ENCODE measurements around the gene NELL2. TPM values are rescaled to one million over a fixed set of nuclear protein-coding genes. Genes with fewer than 3 reads are reported as not detected.

Gene NELL2
- total RNA-seq, 4 donors from 2014 or later = 7.5 to 39.2 (median 15.9) TPM

DNA sequence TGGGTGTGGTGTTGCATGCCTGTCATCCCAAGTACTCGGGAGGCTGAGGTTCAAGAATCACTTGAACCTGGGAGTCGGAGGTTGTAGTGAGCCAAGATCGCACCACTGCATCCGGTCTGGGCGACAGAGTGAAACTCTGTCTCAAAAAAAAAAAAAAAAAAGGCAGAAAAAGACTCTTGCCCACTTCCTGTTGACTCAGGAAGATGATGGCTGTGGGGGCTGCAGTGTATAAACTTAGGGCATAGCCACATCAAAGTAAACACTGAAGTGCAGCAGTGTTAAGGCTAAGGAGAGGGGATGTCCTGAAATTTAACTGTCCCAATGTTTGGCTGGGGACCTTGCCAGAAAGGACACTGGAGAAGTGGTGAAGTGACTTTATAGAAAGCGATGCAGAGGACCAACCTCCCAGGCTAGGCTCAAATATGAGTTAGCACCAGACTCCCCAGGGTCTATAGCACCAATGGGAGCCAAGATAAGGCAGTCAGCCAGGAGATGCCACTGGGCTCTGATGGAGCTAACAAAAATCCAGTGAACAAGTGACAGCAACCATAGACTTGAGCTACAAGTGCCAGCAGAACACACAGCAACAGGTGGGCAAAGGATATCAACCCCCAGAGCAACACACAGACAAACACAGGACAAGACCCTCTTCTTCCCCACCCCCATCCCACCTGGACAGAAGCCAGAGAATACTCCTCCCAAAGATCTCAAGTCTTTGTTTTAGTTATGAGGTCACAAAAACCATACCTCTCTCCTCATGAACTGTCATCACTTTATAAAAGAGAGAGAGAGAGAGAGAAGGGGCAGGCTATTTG is 28.0 kb downstream of the NELL2 start:
- Histone ChIP-seq H3K36me3 (no peaks in the 10 kb centered on the region), H3K27ac (peak overlapping the region; percentile 29 to 73 (median 48)), H3K27me3 (no peaks in the 10 kb centered on the region), H3K4me3 (no peak overlapping the region), H3K4me1 (peaks cover 0 to 8% (median 0%) of the 10 kb centered on the region in 4 donors), H3K9me3 (no peaks in the 10 kb centered on the region)
- TF ChIP-seq, protein P1, sequence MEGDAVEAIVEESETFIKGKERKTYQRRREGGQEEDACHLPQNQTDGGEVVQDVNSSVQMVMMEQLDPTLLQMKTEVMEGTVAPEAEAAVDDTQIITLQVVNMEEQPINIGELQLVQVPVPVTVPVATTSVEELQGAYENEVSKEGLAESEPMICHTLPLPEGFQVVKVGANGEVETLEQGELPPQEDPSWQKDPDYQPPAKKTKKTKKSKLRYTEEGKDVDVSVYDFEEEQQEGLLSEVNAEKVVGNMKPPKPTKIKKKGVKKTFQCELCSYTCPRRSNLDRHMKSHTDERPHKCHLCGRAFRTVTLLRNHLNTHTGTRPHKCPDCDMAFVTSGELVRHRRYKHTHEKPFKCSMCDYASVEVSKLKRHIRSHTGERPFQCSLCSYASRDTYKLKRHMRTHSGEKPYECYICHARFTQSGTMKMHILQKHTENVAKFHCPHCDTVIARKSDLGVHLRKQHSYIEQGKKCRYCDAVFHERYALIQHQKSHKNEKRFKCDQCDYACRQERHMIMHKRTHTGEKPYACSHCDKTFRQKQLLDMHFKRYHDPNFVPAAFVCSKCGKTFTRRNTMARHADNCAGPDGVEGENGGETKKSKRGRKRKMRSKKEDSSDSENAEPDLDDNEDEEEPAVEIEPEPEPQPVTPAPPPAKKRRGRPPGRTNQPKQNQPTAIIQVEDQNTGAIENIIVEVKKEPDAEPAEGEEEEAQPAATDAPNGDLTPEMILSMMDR (IDR thresholded peaks at IDR 0.05) = no peak
- no peak for TF ChIP-seq POLR2A (IDR thresholded peaks at IDR 0.05)
- peak in 2 of 3 donors; percentile 74 to 80 for DNase-seq

DNA sequence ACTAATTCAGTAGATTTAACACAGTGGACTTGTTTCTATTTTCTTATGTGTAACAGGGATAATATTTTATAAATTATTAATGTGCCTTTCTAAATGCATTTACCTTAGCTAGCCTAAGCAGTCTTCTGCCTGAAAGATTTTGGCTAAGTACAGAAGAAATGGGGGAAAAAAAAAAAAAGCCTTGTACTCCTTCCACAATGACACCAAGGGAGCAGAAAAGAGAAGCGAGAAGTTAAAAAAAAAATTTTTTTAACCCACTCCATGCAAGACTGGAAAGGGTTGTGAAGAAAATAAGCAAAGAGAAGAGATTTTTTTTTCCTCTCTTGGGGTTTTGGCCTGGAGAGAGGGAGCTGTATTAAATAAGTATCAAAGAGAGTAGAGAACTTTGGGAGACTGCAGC is 28.7 kb downstream of the NELL2 start:
- Histone ChIP-seq H3K36me3 (no peaks in the 10 kb centered on the region), H3K4me3 (no peak overlapping the region), H3K27me3 (no peaks in the 10 kb centered on the region), H3K4me1 (peaks cover 0 to 8% (median 0%) of the 10 kb centered on the region in 4 donors), H3K9me3 (no peaks in the 10 kb centered on the region), H3K27ac (peak overlapping the region in 2 of 4 donors; percentile 32 to 73)
- no peak for DNase-seq
- TF ChIP-seq, protein P1 (IDR thresholded peaks at IDR 0.05) = no peak
- TF ChIP-seq POLR2A (IDR thresholded peaks at IDR 0.05) = no peak

DNA sequence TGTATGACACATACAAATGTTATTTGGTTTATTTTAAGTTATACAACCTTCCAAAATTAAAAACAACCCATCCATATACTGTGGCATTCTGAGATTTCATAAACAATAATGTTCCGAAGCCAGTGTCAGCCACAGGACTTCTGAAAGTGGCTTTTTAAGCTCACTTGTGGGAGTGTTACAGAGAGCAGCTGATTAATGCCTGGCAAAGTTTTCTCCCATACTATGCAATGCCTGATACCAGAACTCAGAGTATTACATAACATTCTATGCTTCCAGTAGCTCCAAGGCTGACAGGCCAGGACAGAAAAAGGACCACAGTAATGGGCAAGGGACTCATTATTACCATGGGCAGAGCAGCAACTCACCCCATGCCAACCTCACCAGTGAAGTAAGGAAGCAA is 29.3 kb downstream of the NELL2 start:
- H3K4me1 ChIP-seq = peaks cover 0 to 8% (median 0%) of the 10 kb centered on the region in 4 donors
- no peak overlapping the region for H3K4me3 ChIP-seq
- H3K27ac ChIP-seq = no peak overlapping the region
- no peaks in the 10 kb centered on the region for H3K36me3 ChIP-seq
- H3K9me3 ChIP-seq = no peaks in the 10 kb centered on the region
- no peaks in the 10 kb centered on the region for H3K27me3 ChIP-seq
- no peak for DNase-seq
- TF ChIP-seq, protein P1 (IDR thresholded peaks at IDR 0.05) = no peak
- TF ChIP-seq POLR2A (IDR thresholded peaks at IDR 0.05) = no peak

DNA sequence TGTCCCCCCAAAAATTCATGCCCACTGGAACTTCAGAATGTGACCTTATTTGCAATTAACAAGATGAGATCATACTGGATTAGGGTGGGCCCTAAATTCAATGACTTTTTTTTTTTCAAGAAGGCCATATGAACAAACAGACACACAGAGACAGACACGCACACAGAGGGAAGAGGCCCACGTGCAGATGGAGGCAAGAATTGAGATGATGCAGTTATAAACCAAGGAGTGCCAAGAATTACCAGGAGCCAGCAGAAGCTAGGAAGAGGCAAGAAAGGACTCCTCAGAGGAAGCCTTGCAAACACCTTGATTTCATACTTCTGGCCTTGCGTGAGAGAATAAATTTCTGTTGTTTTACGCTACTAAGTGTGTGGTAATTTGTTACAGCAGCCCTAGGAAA is 33.4 kb downstream of the NELL2 start:
- no peak overlapping the region for H3K4me3 ChIP-seq
- H3K27me3 ChIP-seq = no peaks in the 10 kb centered on the region
- H3K4me1 ChIP-seq = no peaks in the 10 kb centered on the region
- no peak for DNase-seq
- TF ChIP-seq POLR2A (IDR thresholded peaks at IDR 0.05) = no peak
- TF ChIP-seq, protein P1 (IDR thresholded peaks at IDR 0.05) = no peak
- no peaks in the 10 kb centered on the region for H3K9me3 ChIP-seq
- H3K36me3 ChIP-seq = no peaks in the 10 kb centered on the region
- H3K27ac ChIP-seq = no peak overlapping the region

DNA sequence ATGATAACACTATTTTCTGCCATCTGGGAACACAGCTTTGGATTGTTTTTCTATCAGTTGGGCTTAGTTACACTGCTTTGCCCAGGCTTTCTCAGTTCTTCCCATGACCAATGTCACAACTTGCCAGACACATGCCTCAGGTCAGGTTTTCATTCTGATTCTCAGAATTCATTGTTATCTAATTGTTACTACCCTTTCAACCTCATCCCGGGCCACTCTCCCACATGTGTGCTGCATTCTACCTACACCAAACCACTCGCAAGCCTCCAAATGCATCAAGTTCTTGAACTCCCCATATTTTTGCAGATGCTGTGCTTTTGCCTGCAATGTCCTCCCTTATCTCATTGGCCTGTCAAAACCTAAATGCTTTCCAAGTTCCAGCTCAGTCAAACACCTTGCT is 36.3 kb downstream of the NELL2 start:
- Histone ChIP-seq H3K9me3 (no peaks in the 10 kb centered on the region), H3K4me3 (no peak overlapping the region), H3K36me3 (no peaks in the 10 kb centered on the region), H3K27ac (no peak overlapping the region), H3K27me3 (no peaks in the 10 kb centered on the region), H3K4me1 (peaks cover 0 to 9% (median 0%) of the 10 kb centered on the region in 4 donors)
- TF ChIP-seq, protein P1 (IDR thresholded peaks at IDR 0.05) = no peak
- TF ChIP-seq POLR2A (IDR thresholded peaks at IDR 0.05) = no peak
- DNase-seq = no peak
